HL-60/S4 (cell line): ENCODE data around the gene ZNF516.

Experiments
- in situ Hi-C: fragments of 300-500 bp; cut with MboI; formaldehyde crosslinking; loops from 2 replicates; pipeline ENCODE4 v1.14.3; 2022; ENCODE audit warnings: low sequenced_read_pairs

The ZNF516 gene

DNA sequence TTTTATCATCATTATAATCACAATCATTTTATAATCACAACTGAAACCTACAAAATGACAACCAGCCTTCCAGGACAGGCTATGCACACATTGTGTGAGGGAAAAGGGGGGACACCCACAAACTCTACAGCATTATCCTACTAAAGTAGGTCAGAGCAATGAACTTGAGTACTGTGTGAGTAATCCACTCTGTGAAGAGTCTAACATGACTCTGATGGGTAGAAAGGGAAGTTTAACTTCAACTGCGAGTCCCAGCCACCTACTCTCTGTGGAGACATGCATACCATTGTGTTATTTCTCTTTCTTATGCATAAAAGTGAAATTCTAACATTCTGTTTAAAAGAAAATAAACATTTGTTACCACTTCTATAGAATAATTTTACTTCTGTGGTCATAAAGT lies 177.9 kb downstream of the ZNF516 start:
- in situ Hi-C loops: no loop called here

DNA sequence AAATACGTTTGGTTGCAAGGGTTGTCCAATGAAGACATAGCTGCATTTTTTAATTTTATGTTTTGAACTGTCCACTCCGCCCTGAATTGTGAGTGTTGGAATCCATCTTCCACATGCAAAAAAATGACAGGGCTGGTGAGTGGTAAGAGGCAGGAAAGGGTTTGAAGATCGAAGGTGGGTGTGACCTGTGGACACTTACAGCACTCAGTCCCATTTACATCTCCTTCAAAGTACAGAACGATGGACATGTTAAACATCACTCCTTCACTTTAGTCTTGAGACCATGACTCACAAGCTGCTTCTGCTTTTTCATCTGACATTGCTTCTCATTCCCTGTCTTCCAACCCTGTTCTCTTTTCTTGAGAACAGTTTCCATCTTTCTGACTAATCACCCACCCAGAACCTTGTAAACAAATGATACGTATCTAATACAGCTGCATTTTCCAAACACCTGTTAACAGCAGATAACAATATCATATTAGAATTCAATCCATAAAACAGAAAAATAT lies 179.3 kb downstream of the ZNF516 start:
- in situ Hi-C loops: no loop called here

GRCh38 chr18:76314496-76314895 lies 180.5 kb downstream of the ZNF516 start:
- in situ Hi-C loops: no loop called here

DNA sequence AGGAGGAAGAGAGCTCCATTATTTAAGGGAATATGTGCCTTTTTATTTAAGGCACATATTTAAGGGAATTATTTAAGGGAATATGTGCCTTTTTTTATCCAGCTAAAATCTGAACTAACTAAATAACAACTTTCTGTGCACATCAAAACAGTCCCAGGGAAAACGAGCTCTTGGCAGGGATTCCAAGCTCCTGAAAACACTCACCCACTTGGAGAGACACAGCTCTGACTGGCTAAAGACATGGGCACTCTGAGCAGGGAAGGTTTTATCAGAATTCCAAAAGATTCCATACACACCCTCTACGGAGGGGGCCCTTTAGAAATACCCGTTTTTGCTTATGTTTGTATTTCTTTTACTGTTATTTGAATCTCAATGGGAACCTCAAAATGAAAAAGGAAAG lies 181.0 kb downstream of the ZNF516 start:
- in situ Hi-C loops: no loop called here
